Neural crest cell (in vitro differentiated cells): ENCODE measurements around the gene COL24A1. TPM values are rescaled to one million over a fixed set of nuclear protein-coding genes. Genes with fewer than 3 reads are reported as not detected.

Experiments used
- DNase-seq: peaks from one replicate; pipeline ENCODE4 v3.0.0; 2021; ENCODE audit warnings: low read depth, mixed read lengths, low spot score
- H3K27ac Mint-ChIP-seq: one replicate; pipeline ENCODE4 v1.8.0; 2021; ENCODE audit warnings: mild to moderate bottlenecking, mixed read lengths; ENCODE audit not compliant: unreplicated experiment
- H3K27me3 Mint-ChIP-seq: 2 replicates; pipeline ENCODE4 v1.8.0; 2021; ENCODE audit warnings: low read depth, mild to moderate bottlenecking, mixed read lengths
- H3K36me3 Mint-ChIP-seq: 2 replicates; pipeline ENCODE4 v1.8.0; 2021; ENCODE audit warnings: low read depth, mild to moderate bottlenecking, mixed read lengths
- H3K4me1 Mint-ChIP-seq: 2 replicates; pipeline ENCODE4 v1.8.0; 2021; ENCODE audit warnings: mixed read lengths
- H3K4me3 Mint-ChIP-seq: one replicate; pipeline ENCODE4 v1.8.0; 2021; ENCODE audit warnings: mild to moderate bottlenecking, mixed read lengths
- H3K9me3 Mint-ChIP-seq: 2 replicates; pipeline ENCODE4 v1.8.0; 2021; ENCODE audit warnings: mixed read lengths
- CTCF ChIP-seq: fragments of 200-600 bp; sonication (generic); conservative IDR thresholded peaks from 2 replicates; pipeline ENCODE4 v1.5.0; 2021; ENCODE audit warnings: antibody characterized with exemption, mild to moderate bottlenecking
- total RNA-seq: library from RNA; stranded (reverse); gene quantifications from 2 replicates; pipeline ENCODE4 v1.2.1, GENCODE V29; 2021

COL24A1 gene
- total RNA-seq, 1 donor from 2014 or later = 0.35 TPM

- Mint-ChIP-seq H3K27ac (no peak overlapping the region), H3K4me1 (no peaks in the 10 kb centered on the region), H3K9me3 (no peaks in the 10 kb centered on the region), H3K4me3 (no peak overlapping the region), H3K27me3 (peaks cover 9% of the 10 kb centered on the region), H3K36me3 (no peaks in the 10 kb centered on the region)
- no peak for TF ChIP-seq CTCF
- no peak for DNase-seq
Measured at GRCh38 chr1:85892366-85892765, 264.2 kb downstream of the COL24A1 start.

- TF ChIP-seq CTCF = no peak
- H3K27ac Mint-ChIP-seq = no peak overlapping the region
- H3K27me3 Mint-ChIP-seq = peaks cover 9% of the 10 kb centered on the region
- H3K4me3 Mint-ChIP-seq = no peak overlapping the region
- no peaks in the 10 kb centered on the region for H3K36me3 Mint-ChIP-seq
- H3K4me1 Mint-ChIP-seq = no peaks in the 10 kb centered on the region
- H3K9me3 Mint-ChIP-seq = no peaks in the 10 kb centered on the region
- no peak for DNase-seq
Measured at GRCh38 chr1:85889870-85890269, 266.7 kb downstream of the COL24A1 start.

- Mint-ChIP-seq H3K27ac (no peak overlapping the region), H3K27me3 (peaks cover 9% of the 10 kb centered on the region), H3K36me3 (no peaks in the 10 kb centered on the region), H3K4me3 (no peak overlapping the region), H3K9me3 (no peaks in the 10 kb centered on the region), H3K4me1 (no peaks in the 10 kb centered on the region)
- no peak for DNase-seq
- no peak for TF ChIP-seq CTCF
Measured at GRCh38 chr1:85888921-85889320, 267.7 kb downstream of the COL24A1 start.

GRCh38 chr1:85884372-85885035 is 272.1 kb downstream of the COL24A1 start:
- H3K4me1 Mint-ChIP-seq = no peaks in the 10 kb centered on the region
- peaks cover 3% of the 10 kb centered on the region for H3K9me3 Mint-ChIP-seq
- H3K27ac Mint-ChIP-seq = no peak overlapping the region
- DNase-seq = no peak
- no peaks in the 10 kb centered on the region for H3K36me3 Mint-ChIP-seq
- peaks cover 4% of the 10 kb centered on the region for H3K27me3 Mint-ChIP-seq
- H3K4me3 Mint-ChIP-seq = no peak overlapping the region
- TF ChIP-seq CTCF = peak; percentile 67

- no peak for DNase-seq
- Mint-ChIP-seq H3K27ac (no peak overlapping the region), H3K4me1 (no peaks in the 10 kb centered on the region), H3K9me3 (no peaks in the 10 kb centered on the region), H3K4me3 (no peak overlapping the region), H3K36me3 (no peaks in the 10 kb centered on the region), H3K27me3 (peaks cover 4% of the 10 kb centered on the region)
- no peak for TF ChIP-seq CTCF
Measured at GRCh38 chr1:85867189-85867588, 289.4 kb downstream of the COL24A1 start.
